ENCODE results near the gene FAM177A1. TPM values are rescaled to one million over a fixed set of nuclear protein-coding genes. Genes with fewer than 3 reads are reported as not detected.
"Not testable (repeated sequence)": the region's sequence is repeated elsewhere in the genome, so short reads cannot be mapped to it uniquely, and the experiment has no call there.

FAM177A1 gene
- polyA plus RNA-seq, 3 donors from 2014 or later, result 42.5 to 75.3 (median 47.7) TPM

DNA sequence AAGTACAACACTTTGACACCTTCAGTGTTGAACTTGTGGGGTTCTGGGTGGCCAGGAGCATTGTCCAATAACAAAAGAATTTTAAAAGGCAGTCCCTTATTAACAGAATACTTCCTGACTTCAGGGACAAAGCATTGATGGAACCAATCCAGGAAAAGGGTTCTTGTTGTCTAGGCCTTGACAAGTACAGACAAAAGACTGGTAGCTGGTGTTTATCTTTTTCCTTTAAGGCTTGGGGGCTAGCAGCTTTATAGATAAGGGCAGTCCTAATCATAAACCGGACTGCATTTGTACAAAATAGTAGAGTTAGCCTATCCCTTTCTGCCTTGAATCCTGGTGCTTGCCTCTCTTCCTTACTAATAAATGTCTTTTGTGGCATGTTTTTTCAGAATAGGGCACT is 27.4 kb downstream of the FAM177A1 start:
- Mint-ChIP-seq H3K4me1 (no peaks in the 10 kb centered on the region), H3K27me3 (ENCODE audit: low read depth in 3 of 3) (no peaks in the 10 kb centered on the region), H3K4me3 (no peak overlapping the region), H3K36me3 (peaks cover 6 to 20% (median 6%) of the 10 kb centered on the region in 3 donors), H3K9me3 (no peaks in the 10 kb centered on the region), H3K27ac (no peak overlapping the region)
- DNase-seq, result no peak

DNA sequence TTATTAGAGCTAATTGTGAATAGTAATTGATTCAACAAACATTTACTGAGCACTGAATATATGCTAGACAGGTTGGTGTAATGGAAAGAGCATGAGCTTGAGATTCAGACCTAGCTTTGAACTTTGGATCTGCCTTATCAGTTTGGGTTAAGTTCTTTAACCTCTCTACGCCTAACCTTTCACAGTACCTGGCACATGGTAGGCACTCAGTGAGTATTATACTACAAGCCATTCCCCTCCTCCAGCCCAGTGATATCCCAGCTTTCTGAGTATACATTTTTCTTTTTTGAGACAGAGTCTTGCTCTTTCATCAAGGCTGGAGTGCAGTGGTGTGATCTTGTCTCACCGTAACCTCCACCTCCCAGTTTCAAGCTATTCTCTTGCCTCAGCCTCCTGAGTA is 32.0 kb downstream of the FAM177A1 start:
- Mint-ChIP-seq H3K4me3 (no peak overlapping the region), H3K27me3 (ENCODE audit: low read depth in 3 of 3) (no peaks in the 10 kb centered on the region), H3K36me3 (peaks cover 0 to 17% (median 7%) of the 10 kb centered on the region in 3 donors), H3K4me1 (no peaks in the 10 kb centered on the region), H3K27ac (peak overlapping the region in 1 of 6 donors; percentile 50), H3K9me3 (no peaks in the 10 kb centered on the region)
- no peak for DNase-seq

DNA sequence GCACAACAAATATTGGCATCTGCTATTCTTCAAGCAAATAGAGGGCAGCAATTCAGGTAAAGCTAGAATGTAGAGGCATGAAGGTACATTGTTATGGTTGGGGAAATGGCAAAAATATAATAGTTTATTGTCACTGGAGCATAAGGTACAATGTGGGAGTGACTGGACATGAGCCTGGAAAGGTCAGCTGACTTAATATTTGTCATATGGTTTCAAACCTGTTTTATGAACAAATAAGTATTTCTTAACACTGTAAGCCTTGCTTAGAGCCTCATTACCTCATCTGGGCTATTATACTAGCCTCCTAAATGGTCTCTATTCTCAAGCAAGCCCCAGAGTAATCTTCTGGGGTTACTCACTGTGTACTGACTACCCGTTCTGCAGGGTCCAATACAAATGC is 33.7 kb downstream of the FAM177A1 start:
- H3K4me3 Mint-ChIP-seq, result no peak overlapping the region
- H3K27ac Mint-ChIP-seq, result no peak overlapping the region
- H3K4me1 Mint-ChIP-seq, result no peaks in the 10 kb centered on the region
- H3K27me3 Mint-ChIP-seq (ENCODE audit: low read depth in 3 of 3), result no peaks in the 10 kb centered on the region
- H3K36me3 Mint-ChIP-seq, result peaks cover 4 to 17% (median 5%) of the 10 kb centered on the region in 3 donors
- DNase-seq, result no peak
- H3K9me3 Mint-ChIP-seq, result no peaks in the 10 kb centered on the region

DNA sequence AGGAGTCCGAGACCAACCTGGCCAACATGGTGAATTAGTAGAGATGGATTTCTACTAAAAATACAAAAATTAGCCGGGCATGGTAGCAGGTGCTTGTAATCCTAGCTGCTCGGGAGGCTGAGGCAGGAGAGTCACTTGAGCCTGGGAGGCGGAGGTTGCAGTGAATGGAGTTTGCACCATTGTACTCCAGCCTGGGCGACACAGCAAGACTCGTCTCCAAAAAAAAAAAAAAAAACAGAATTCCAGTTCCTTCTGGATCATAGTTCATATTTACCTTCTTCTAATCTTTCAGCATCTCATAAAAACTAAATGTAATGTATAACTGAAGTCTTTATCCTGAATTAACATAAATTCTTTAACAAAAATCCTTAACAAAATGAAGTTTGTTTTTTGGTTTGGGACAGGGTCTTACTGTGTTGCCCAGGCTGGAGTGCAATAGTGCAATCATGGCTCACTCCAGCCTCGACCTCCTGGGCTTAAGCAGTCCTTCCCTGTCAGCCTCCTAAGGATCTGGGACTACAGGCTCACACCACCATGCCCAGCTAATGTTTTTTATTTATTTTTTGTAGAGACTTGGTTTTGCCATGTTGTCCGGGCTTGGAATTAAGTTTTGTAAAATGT is 37.6 kb downstream of the FAM177A1 start:
- Mint-ChIP-seq H3K36me3 (peaks cover 18 to 34% (median 26%) of the 10 kb centered on the region in 3 donors), H3K27me3 (ENCODE audit: low read depth in 3 of 3) (peaks cover 0 to 3% (median 0%) of the 10 kb centered on the region in 3 donors), H3K4me1 (no peaks in the 10 kb centered on the region), H3K4me3 (no peak overlapping the region), H3K9me3 (no peaks in the 10 kb centered on the region), H3K27ac (peak overlapping the region in 1 of 6 donors; percentile 26)
- DNase-seq, result no peak

DNA sequence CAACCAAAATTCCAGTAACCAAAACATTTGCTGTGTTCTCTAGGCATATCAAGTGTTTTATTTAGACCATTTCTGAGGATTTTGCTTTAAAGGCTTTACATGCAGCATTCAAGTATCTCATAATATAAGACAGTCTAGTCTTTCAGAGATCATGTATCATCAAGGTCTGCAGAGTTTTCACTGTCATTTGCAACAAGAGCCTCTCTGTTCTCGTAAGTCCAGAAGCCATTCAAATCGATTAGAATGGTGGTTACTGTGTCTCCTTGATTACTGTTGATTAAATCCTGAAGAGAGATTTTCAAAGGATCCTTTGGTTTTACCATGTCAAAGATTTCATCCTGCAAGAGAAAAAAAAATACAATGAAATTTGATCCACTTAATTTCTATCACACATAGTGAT is 39.4 kb downstream of the FAM177A1 start:
- Mint-ChIP-seq H3K27me3 (ENCODE audit: low read depth in 3 of 3) (peaks cover 0 to 3% (median 0%) of the 10 kb centered on the region in 3 donors), H3K4me1 (no peaks in the 10 kb centered on the region), H3K36me3 (peaks cover 13 to 35% (median 26%) of the 10 kb centered on the region in 3 donors), H3K27ac (peak overlapping the region in 5 of 6 donors; percentile 15 to 71 (median 24)), H3K9me3 (no peaks in the 10 kb centered on the region), H3K4me3 (no peak overlapping the region)
- DNase-seq, result no peak

DNA sequence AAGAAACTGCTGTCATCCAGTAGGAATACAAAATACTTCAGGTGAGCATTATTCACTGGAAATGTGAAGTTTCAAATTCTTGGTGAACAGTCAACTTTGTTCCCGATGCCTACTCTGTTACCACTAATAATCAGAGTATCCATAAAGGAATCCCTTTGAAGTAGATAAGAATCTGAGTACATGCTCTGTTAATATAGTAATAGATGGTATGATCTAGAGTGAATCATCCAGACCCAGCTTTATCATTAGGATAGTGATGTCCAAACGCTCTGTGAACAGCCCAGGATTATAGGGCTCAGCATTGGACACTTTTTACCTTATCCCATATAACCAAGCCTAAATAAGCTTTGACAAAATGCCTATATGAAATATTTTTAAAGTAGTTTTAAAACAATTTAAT is 42.4 kb downstream of the FAM177A1 start:
- peaks cover 0 to 3% (median 0%) of the 10 kb centered on the region in 3 donors for H3K27me3 Mint-ChIP-seq (ENCODE audit: low read depth in 3 of 3)
- DNase-seq, result no peak
- H3K9me3 Mint-ChIP-seq, result no peaks in the 10 kb centered on the region
- no peak overlapping the region for H3K4me3 Mint-ChIP-seq
- H3K36me3 Mint-ChIP-seq, result peaks cover 13 to 33% (median 30%) of the 10 kb centered on the region in 3 donors
- peak overlapping the region in 4 of 6 donors; percentile 3 to 75 (median 26) for H3K27ac Mint-ChIP-seq
- H3K4me1 Mint-ChIP-seq, result no peaks in the 10 kb centered on the region

DNA sequence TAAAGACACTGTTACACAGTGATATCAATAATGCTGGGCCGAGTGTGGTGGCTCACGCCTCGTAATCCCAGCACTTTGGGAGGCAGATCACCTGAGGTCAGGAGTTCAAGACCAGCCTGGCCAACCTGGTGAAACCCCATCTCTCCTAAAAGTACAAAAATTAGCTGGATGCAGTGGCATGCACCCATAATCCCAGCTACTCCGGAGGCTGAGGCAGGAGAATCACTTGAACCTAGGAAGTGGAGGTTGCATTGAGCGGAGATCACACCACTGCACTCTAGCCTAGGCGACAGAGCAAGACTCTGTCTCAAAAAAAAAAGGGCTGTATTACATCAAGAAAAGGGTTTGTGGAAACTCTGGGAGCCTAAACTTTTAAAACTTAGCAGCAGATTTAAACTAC is 48.6 kb downstream of the FAM177A1 start:
- not testable (repeated sequence) for H3K4me3 Mint-ChIP-seq; H3K27ac Mint-ChIP-seq; H3K9me3 Mint-ChIP-seq; H3K27me3 Mint-ChIP-seq (ENCODE audit: low read depth in 3 of 3); H3K4me1 Mint-ChIP-seq; DNase-seq
- peaks cover 14 to 29% (median 17%) of the 10 kb centered on the region in 3 donors for H3K36me3 Mint-ChIP-seq

DNA sequence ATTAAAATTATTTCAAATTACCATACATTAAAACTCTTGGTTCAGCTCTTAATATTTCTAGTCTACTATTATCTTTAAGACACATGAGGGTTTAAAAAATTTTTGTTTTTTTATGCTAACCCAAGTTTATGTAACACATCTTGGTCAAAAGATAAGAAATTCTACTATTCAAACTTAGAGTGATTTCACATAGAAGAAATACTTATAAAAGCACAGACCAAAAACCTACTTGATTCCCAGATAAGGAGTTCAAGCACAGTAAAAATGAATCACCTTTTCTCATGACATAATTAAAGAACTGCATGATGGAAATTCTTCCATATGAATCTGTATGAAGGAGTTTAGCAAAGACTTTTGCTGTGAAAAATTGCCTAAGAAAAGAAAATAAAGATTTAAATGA is 61.8 kb downstream of the FAM177A1 start:
- H3K27me3 Mint-ChIP-seq (ENCODE audit: low read depth in 3 of 3), result peaks cover 0 to 3% (median 3%) of the 10 kb centered on the region in 3 donors
- H3K4me1 Mint-ChIP-seq, result peaks cover 3 to 12% of the 10 kb centered on the region in 2 donors
- no peak overlapping the region for H3K27ac Mint-ChIP-seq
- DNase-seq, result no peak
- H3K4me3 Mint-ChIP-seq, result no peak overlapping the region
- H3K9me3 Mint-ChIP-seq, result no peaks in the 10 kb centered on the region
- peaks cover 23 to 58% (median 30%) of the 10 kb centered on the region in 3 donors for H3K36me3 Mint-ChIP-seq

DNA sequence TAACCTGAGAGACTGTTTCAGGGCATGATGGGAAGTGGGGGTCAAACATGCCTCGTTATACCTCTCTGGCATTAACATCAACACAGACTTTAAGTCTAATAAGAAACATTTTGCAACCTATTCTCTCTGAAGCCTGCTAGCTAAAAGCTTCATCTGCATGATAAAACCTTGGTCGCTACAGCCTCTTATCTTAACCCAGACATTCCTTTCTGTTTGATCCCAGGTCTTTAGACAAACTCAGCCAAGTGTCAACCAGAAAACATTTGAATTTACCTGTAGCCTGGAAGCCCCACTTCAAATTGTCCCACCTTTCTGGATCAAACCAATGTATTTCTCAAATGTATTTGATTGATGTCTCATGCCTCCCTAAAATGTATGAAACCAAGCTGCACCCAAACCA is 66.6 kb downstream of the FAM177A1 start:
- no peak overlapping the region for H3K4me3 Mint-ChIP-seq
- peaks cover 30 to 55% (median 31%) of the 10 kb centered on the region in 3 donors for H3K36me3 Mint-ChIP-seq
- peaks cover 25 to 37% of the 10 kb centered on the region in 2 donors for H3K4me1 Mint-ChIP-seq
- peaks cover 0 to 3% (median 1%) of the 10 kb centered on the region in 3 donors for H3K27me3 Mint-ChIP-seq (ENCODE audit: low read depth in 3 of 3)
- DNase-seq, result no peak
- no peaks in the 10 kb centered on the region for H3K9me3 Mint-ChIP-seq
- H3K27ac Mint-ChIP-seq, result peak overlapping the region in 3 of 6 donors; percentile 1 to 40 (median 21)

DNA sequence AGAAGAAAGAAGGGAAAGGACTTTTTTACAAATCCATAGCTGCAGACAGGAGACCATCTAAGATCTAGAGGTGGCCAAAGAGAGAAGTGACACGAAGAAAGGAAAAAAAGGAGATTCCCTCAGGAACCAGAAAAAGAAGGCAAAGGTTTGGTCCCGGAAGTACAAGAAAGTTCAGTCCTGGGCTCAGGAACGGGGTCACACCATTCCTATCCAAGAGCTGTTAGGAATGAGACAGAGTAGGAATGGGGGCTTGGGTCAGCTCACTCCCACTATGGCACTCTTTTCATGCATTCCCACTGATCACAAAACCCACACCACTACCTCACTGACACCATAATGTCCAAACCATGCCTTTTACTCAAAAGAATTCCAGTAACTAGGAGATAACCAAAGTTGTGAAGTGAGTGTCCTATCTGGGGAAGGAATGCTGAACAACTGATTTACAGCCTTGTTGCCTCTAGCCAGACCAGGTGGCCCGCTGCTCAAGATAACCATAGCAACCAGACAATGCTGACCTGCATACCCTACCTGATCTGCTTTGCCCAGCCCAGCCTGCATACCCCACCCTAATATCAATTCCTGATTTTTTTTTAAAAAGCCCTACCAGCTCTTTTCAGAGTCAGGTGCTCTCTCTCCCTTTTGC is 67.4 kb downstream of the FAM177A1 start:
- Mint-ChIP-seq H3K36me3 (peaks cover 30 to 59% (median 31%) of the 10 kb centered on the region in 3 donors), H3K4me3 (no peak overlapping the region), H3K27me3 (ENCODE audit: low read depth in 3 of 3) (peaks cover 0 to 4% (median 3%) of the 10 kb centered on the region in 3 donors), H3K9me3 (no peaks in the 10 kb centered on the region), H3K4me1 (peaks cover 30 to 45% of the 10 kb centered on the region in 2 donors), H3K27ac (peak overlapping the region in 5 of 6 donors; percentile 1 to 60 (median 21))
- DNase-seq, result no peak

DNA sequence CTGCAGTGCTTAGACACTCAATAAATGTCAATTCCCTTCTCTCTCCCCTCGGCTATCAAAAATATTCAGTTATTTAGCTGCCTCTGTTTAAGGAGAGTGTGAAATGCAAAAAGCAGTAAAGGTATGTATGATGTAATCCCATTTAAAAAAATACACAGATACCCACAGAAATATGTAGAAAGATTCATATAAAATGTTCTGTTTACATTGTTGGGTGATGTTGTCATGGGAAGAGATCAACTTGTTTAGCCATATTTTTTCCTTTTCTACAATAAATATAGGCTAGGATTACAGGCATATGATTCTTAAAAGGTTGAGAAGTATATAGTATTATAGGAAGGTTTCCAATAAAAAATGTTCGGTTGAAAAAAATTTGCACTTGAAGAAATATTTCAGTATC is 68.0 kb downstream of the FAM177A1 start:
- peaks cover 33 to 51% of the 10 kb centered on the region in 2 donors for H3K4me1 Mint-ChIP-seq
- peaks cover 0 to 3% (median 3%) of the 10 kb centered on the region in 3 donors for H3K27me3 Mint-ChIP-seq (ENCODE audit: low read depth in 3 of 3)
- H3K4me3 Mint-ChIP-seq, result no peak overlapping the region
- no peak for DNase-seq
- H3K36me3 Mint-ChIP-seq, result peaks cover 30 to 61% (median 31%) of the 10 kb centered on the region in 3 donors
- no peaks in the 10 kb centered on the region for H3K9me3 Mint-ChIP-seq
- peak overlapping the region in 1 of 6 donors; percentile 15 for H3K27ac Mint-ChIP-seq

DNA sequence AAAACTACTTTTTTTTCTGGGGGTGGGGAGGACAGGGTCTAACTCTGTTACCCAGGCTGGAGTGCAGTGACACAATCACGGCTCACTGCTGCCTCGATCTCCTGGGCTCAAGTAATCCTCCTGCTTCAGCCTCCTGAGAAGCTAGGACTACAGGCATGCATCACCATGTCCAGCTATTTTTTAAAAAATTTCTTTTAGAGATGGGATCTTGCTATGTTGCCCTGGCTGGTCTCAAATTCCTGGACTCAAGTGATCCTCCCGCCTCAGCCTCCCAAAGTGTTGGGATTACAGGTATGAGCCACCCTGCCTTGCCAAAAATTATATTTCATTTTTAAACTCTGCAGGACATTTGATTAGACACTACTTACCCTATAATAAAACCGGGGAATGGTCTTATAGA is 70.2 kb downstream of the FAM177A1 start:
- peaks cover 23 to 46% (median 23%) of the 10 kb centered on the region in 3 donors for H3K36me3 Mint-ChIP-seq
- H3K4me3 Mint-ChIP-seq, result no peak overlapping the region
- peaks cover 0 to 5% (median 5%) of the 10 kb centered on the region in 3 donors for H3K27me3 Mint-ChIP-seq (ENCODE audit: low read depth in 3 of 3)
- peaks cover 47 to 69% of the 10 kb centered on the region in 2 donors for H3K4me1 Mint-ChIP-seq
- H3K27ac Mint-ChIP-seq, result peak overlapping the region in 1 of 6 donors; percentile 57
- H3K9me3 Mint-ChIP-seq, result no peaks in the 10 kb centered on the region
- no peak for DNase-seq

DNA sequence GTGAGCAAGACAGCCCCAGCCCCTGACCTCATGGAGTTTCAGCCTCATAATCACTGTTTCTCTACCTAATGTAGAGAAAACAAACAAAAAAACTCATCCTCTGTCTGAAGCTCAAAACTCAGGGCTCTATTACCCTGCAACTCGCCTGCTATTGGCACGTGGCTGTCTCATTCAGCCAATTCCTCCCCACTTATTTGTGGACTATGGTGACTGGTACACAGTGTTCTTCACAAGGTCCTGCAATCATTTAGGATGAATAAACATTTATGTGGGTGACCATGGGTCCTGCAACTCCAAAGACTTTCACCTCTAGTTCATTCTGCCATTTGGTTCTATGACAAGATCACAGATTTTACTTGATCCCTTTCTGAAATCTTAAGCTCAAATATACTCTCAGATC is 71.0 kb downstream of the FAM177A1 start:
- Mint-ChIP-seq H3K9me3 (no peaks in the 10 kb centered on the region), H3K4me1 (peaks cover 52 to 72% of the 10 kb centered on the region in 2 donors), H3K27me3 (ENCODE audit: low read depth in 3 of 3) (peaks cover 3 to 10% (median 4%) of the 10 kb centered on the region in 3 donors), H3K27ac (peak overlapping the region; percentile 15 to 87 (median 56)), H3K36me3 (peaks cover 15 to 37% (median 17%) of the 10 kb centered on the region in 3 donors), H3K4me3 (peak overlapping the region in 2 of 5 donors; percentile 30 to 46)
- no peak for DNase-seq
